NCI-H345 (cell line): ENCODE measurements around the gene WAPL.

Experiments used
- DNase-seq: peaks from one replicate; lab custom pipeline; 2025; lab: John Stamatoyannopoulos, UW

Gene WAPL

DNA sequence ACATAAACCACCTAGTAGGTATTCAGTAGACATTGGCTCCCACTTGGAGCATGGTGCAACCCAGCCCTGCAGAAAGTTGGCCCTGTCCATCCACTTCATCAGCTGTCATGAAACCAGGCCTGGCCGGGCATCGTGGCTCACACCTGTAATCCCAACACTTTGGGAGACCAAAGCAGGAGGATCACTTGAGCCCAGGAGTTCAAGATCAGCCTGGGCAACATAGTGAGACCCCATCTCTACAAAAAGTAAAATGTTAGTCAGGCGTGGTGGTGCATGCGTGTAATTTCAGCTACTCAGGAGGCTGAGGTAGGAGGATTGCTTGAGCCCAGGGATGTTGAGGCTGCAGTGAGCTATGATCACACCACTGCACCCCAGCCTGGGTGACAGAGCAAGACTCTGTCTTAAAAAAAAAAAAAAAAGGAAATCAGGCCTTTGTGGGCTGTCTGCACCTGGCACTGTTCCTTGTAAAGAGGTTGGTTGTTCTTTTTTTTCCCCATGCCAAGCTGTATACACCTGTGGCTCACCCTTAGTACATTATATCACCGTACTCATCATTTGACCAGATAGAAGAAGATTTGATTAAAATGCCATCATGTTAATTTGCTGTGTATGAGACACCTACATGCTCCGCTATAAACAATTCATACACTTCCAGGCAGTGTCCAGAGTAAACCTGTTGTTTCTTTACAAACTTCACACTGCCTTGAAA is 109.6 kb downstream of the WAPL start:
- DNase-seq = no peak

DNA sequence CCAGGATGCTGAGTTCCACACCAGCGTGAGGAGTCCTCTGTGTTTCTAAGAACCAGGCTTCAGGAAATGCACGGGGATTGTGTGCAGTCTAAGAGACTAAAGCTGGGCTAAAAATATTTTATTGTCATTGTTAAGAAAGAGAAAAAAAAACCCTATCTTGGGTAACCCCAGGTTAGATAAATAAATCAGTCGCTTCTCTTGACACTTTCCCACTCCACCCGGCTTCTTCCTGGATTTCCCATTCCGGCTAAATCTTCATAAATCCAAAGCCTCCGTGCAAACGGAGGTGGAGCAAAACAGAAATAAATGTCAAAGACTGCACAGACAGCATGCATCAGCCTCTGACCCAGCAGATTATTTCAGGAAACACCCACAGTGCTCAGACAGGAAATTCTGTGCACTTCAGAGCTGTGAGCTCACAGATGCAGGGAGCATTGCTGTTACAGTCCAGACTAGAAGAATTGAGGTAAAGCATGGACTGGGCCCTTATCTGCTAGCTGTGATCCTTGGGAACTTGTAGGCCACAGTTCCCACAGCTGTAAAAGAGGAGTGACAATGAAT is 110.2 kb downstream of the WAPL start:
- DNase-seq = no peak

DNA sequence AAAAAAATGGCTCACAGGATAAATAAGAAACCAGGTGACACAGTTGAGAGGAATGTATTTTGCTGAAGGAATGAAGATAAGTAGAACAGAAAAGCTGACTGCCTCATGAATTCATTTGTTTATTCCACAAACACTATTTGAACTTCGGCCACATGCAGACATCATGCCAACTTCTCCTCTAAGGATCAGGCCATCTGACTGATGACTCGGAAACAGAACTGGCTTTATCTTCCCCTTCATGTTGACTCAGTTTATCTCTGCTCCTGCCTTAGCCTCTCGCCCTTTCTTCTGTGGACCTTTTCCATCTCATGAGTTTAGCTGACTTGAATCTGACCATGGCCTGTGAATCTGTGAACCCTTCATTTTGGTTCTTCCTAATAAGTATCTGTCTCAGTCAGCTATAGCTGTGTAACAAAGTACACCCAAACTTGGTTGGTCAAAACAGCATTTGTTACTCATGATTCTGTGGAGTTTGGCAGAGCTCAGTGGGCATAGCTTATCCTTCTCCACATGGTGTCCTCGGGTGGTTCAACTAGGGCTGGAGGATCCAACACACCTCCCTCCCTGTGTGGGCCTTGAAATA is 111.0 kb downstream of the WAPL start:
- DNase-seq = no peak

DNA sequence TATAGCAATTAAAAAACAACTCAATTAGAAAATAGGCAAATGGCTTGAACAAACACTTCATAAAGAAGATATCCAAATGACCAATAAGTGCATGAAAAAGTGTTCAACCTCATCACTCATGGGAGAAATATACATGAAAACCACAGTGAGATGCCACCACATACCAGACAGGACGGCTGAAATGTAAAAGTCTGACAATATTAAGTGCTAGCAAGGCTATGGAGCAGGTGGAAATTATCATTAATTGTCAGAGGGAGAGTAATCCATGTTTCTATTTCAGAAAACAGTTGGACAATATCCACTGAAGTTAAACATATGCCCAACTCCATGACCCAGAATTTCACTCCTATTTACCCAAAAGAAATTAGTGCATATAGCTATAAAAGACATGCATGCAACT is 112.4 kb downstream of the WAPL start:
- no peak for DNase-seq

DNA sequence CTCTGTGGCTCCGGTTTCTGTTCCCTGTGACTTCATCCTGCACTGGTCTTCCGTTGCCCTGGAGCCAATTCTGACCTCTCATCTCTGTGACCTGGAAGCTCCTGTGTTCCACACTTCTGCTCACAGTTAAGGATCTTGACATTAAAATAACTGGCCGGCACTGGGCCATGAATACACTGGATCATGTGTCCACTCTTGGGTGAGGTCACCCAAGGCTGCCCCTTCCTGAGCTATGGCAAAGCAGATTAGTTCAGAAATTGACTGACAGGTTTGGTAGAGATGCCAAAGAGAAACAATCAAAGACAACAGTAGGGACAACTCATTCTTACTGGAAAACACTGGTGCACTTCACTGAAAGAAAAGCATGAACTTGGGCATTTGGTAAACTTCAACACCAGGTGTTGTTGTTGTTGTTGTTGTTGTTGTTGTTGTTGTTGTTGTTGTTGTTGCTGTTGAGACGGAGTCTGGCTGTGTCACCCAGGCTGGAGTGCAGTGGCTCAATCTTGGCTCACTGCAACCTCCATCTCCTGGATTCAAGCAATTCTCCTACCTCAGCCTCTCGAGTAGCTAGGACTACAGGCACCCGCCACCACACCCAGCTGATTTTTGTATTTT is 118.3 kb downstream of the WAPL start:
- no peak for DNase-seq

DNA sequence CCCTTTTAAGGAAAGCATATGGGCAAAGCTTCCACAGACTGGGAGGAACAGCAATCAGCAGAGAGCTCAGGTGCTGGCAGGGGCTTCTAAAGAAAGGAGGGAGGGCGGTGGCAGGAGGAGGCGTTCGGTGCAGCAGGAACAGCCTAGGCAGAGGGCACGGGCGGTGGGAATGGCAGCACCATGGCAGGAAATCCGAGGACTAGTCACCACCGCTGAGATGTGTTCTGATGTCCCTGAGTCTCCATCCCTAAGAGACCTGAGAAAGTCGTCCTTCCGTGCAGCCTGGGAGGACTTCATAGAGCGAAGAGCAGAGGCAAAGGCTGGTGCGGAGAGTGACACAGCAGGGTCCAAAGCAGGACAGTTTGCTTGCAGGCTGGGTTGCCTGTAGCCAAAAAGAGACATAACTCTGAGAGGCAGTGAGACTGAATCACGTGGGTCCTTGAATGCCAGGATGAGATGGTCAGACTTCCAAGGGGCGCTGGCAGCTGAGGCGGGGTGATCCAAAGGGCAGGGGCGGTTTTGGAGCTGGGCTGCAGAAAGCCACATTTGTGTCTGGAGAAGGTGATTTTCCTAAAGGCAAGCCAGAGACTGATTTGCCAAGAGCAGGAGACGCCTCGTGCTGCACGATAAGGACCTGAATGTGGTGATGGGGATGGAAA is 119.2 kb downstream of the WAPL start:
- DNase-seq = no peak

DNA sequence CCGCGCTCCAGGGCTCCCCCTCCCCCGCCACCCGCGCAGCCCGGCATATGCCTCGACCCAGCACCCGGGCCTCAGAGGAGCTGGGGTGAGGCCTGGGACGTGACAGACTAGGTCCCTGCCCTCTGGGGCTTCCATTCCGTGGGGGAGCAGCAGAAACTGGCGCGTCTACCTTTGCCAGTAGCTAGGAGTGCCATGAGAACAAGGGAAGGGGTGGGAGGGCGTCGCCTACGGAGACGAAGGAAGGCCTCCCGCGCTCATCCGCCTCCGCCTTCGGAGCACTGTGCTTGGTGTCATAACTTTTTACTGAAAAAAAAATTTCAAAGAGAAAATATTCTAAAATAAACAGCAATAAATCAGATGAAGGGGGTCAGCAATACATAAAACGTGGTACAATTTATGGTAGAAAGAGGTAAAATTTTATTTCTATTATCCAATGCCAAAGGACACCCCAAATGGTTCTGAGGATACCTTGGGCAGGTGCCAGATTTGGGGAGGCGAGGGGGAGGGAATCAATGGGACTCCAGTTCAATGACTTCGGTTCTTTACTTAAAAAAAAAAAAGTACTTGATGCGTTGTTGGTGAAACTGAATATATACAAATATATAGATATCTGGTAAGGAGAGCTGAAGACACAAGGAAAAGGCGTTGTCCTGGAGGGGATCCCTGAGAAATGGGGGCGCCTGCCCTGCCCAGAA is 119.9 kb downstream of the WAPL start:
- DNase-seq = no peak

DNA sequence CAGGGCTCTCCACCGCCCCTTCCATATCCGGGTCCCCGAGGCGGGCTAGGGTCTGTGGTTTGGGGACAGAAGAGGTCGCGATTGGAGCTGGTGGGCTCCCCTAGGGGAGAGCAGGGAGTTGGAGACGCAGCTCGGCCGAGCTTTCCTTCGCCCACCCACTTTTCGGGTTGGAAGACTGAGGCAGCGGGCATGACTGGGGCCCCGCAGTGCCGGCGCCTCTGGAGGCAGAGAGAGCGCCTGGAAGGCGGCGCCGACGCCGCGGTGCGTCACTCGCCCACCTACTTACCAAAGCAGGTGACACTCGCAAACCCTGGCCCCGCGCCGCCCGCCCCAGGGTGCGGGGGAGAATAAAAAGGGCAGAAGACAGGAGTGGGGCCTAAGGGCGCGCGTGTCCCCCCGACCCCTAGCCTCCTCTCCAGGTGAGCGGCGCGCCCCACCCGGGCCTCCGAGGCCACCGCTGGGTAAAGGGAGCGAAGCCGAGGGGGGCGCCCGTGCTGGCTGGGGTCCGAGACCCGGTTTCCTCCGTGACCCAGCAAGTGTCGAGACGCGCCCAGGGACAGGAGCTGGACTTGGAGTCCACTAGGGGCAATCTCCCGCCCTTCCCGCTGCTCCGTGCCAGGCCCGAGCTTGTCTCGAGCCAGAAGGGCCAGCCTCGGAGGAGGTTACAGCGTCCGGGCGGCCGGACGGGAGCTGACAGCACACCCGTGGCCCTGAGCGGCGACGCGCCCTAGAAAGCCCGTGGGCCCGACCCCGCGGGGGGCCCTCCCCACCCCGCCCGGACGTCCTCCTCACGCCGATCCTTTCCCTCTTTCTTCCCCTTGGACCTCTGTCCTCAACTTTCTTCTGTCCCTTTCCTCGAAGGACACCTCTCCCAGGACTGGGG is 120.6 kb downstream of the WAPL start:
- no peak for DNase-seq

DNA sequence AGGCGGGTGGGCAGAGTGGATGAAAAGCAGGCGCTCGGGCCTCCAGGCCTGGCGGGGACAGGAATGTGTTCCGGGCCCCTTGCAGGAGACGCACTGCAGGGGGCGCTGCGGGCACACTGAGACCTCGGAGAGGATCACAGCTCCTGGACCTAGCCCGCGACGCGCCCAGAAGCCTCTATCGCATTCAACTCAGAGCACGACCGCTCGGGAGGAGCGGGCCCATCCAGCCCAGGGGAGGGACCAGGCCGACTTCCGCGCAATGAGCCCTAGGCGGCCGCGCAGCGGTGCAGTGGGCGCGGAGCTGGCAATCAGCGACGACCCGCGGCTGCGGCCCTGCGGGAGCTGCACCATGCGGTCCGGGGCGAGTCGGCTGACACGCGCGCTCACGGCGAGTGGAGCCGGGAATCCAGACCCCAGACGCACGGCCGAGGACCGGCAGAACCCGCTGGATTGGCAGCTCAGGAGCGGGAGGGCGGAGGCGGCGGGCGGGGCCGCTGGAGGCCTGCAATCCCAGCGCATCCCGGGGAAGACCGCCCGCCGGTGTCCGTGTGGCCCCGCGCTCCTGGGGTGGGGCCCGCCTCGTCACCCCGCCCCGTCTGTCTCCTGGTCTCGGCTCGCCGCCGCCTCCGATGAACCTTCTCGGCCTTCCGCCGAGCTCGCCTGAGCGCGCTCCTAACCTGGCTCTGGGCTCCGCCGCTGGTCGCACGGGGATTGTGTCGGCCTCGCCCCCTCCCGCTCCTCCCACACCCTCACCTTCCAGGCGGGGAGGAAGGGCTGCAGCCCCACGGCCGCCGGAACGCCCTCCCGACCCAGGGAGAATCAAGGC is 121.5 kb downstream of the WAPL start:
- peak; percentile 88 for DNase-seq

DNA sequence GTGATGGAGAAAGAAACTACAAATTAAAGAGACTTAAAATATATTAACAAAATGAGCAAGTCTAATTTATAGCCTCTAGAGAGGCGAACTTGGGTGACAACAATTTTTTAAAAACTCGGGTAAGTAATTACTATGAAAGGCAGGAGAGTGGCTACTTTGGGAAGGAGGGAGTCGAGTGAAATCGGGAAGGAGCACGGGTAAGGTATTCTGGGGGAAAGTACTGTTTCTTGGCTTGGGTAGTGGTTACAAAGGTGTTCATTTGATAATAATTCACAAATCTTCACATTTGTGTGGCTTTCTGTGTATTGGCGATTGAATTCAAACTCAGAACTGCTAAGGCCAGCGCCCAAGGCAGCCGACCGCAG is 122.1 kb downstream of the WAPL start:
- DNase-seq = no peak

DNA sequence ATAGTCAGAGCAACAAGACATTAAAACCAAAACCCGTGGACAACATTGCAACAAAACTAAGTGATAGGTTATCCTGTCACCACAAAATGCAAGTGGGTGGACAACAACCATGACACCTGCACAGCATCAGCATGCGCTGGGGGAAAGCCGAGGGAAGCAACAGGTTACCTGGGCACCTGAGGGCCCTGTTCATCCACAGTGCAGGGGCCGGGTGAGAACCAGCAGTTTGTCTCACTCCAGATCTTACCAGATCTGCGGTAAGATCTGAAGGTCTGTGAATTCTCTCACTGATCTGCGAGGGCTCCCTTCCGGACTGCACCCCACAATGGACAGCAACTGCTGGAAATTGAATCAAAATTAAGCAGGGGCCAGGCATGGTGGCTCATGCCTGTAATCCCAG is 124.5 kb downstream of the WAPL start:
- DNase-seq = no peak

DNA sequence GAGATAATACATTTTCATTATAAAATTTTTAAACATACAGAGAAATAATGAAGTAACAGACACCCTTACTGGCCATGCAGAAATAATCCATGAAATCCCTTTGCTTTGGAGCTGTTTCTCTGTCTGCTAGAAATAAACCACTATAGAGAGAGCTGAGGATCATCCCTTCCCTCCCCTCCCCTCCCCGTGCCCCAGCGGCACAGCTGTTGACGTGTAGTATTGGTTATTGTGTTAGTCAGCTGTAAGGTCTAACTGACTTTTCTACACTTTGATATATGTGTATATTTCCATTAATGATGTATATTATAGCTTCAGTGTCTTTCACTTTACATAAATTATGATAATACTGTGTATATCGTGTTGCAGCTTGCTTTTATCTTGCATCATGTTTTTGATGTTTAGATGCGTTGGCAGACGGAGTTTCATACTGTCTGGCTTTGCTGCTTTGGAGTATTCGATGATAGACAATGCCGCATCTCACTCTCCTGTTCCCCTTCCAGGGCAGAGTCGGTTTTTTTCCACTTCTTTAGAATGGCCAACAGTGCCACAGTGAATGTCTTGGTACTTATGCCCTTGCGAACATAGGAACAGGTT is 127.6 kb downstream of the WAPL start:
- DNase-seq = no peak

DNA sequence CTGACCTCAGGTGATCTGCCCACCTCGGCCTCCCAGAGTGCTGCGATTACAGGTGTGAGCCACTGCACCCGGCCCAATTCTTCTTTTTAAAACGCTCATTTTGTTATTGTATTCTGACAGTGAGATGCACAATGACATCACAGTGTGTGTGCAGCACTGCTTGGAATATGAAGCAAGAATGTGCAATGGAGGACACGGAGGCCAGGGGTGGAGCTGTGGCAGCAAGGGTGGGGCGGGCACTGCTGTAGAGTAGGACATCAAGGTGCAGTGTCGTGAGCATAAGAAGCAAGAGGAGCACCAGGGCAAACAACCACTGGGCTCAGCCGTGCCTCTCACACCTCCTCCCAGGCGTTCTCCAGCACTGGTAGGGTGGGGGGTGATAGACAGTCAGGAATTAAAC is 128.2 kb downstream of the WAPL start:
- no peak for DNase-seq

DNA sequence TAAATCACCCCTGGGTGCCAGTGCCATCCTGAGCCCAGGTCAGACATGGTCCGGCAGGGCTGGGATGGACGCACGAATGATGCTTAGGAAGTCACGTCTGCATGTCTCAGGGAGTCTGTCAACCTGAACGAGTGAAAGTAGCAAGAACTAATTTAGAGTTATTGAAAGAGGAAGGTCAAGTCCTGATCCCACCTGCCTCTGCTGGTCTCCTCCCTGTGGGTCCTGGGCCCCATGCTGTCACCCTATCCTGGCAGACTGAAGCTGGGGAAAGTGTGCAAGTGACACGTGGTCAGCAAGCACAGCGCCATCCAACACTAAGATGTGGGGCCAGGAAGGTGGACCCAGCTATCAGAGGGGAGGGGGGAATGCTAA is 128.9 kb downstream of the WAPL start:
- DNase-seq = no peak

DNA sequence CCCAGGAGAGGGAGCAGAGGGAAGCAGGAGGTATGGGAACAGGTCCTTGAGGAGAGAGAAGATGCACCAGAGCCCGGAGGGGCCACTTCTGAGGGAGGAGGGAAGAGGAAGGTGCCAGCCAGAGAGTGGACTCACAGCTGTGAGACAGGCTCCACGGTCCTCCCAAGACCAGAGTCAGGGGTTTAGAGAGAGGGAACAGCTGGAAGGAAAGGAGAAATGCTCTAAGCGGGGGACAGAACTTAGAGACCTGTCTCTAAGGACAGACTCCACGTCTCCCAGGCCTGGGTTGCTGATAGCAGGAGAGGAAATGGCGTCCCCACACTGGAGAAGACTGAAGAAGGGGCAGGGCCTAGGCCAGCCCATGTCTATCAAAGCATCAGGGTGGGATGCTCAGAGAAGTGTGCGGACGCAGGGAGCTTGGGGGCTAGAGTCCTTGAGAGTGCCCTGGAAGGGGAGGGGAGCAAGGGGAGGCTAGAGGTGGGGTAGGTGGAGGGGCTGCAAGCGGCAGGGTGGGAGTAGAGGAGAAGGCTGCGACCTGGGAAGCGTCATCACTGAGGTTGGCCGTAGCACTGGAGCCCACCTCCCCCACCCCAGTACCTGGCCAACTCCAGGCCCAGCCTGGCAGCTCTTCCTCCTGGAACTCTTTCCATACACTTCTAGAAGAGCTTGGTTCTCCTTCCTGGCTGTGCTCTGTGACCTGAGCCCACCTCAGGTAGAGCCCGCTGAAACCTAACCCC is 129.4 kb downstream of the WAPL start:
- no peak for DNase-seq

DNA sequence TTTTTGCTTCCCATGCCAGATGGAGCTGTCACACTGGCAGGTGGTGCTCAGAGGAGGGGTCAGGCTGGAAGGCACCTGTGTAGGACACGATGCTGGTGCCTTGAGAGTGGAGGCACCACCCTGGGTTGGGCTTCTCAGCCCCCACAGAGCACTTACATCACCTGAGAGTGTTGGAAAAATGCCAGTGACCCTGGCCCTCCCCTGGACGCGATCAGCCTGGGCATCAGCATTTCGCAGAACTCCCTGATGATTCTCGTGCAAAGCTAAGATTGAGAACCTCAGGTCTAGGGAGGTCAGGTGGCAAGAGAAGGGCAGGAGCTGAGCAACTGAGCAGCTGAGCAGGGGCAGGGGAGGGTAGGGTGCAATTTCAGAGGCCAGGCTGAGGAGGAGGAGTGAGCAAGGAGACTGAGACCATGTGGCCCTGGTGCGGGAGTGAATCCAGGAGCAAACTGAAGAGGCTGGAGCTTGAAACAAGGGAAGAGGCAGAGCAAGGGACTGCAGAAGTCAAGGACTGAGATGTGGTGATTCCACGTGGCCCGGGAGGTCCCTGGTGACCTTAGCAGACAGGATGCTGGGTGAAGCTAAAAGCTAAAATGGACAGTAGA is 130.3 kb downstream of the WAPL start:
- no peak for DNase-seq

DNA sequence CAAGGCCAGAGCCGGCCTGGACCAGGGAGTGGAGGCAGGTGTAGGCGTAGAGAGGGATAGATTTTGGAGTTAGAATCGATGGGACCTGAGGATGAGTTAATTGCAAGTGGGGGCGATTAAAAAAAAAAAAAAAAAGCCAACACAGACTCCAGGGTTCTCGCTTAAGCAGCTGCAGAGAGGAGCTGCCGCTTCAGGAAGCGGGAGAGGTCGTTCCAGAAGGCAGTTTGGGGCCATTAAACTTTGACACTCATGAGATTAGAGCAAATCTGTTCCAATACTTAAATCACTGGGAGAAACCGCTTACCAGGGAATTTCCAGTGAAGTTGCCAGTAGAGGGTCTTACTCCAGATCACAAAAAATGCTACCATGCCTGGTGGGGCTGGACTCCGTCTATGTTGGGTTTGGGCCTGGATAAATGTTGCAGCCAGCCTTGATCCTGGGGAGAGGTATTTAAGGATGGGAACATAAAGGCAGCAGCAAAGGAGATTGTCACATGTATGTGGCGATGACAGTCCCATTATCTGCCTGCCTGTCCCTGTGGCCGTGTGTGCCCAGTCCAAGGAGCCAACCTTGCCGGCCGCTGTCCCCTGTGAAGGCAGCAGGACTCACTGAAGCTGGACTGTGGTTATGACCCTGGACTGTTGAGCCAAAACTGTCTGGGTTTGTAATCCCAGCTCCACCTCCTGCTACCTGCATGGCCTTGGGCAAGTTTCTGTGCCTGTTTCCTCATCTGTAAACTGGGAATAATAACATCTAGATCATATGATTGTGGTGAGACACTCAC is 131.1 kb downstream of the WAPL start:
- no peak for DNase-seq
